H9 (cell line): ENCODE measurements around the gene SLC12A4. TPM values are rescaled to one million over a fixed set of nuclear protein-coding genes. Genes with fewer than 3 reads are reported as not detected.

ENCODE experiments used
- DNase-seq: peaks from one replicate; pipeline ENCODE4 v3.0.0-alpha.2; 2017
- H2AFZ ChIP-seq: one replicate; pipeline ENCODE4 v1.6.1; 2013; ENCODE audit warnings: mild to moderate bottlenecking, low read length, control low read depth, moderate library complexity
- H2AK5ac ChIP-seq: 2 replicates; pipeline ENCODE4 v1.6.1; 2013; ENCODE audit warnings: low read length, control low read depth, mixed read lengths; ENCODE audit not compliant: insufficient read length
- H2BK120ac ChIP-seq: one replicate; pipeline ENCODE4 v1.6.1; 2013; ENCODE audit warnings: low read depth, mild to moderate bottlenecking, low read length, control low read depth, inconsistent platforms; ENCODE audit not compliant: poor library complexity, severe bottlenecking
- H2BK12ac ChIP-seq: 2 replicates; pipeline ENCODE4 v1.6.1; 2013; ENCODE audit warnings: low read length, control low read depth, mixed read lengths, low read depth; ENCODE audit not compliant: insufficient read length
- H2BK15ac ChIP-seq: 2 replicates; pipeline ENCODE4 v1.6.1; 2013; ENCODE audit warnings: low read depth, low read length, control low read depth
- H2BK20ac ChIP-seq: one replicate; pipeline ENCODE4 v1.6.1; 2013; ENCODE audit warnings: low read depth, mild to moderate bottlenecking, low read length, control low read depth, inconsistent platforms; ENCODE audit not compliant: poor library complexity, severe bottlenecking
- H2BK5ac ChIP-seq: 2 replicates; pipeline ENCODE4 v1.6.1; 2013; ENCODE audit warnings: low read length, control low read depth, mixed read lengths; ENCODE audit not compliant: insufficient read length
- H3K14ac ChIP-seq: 2 replicates; pipeline ENCODE4 v1.6.1; 2013; ENCODE audit warnings: low read length, control low read depth; ENCODE audit not compliant: insufficient read depth
- H3K18ac ChIP-seq: 2 replicates; pipeline ENCODE4 v1.6.1; 2013; ENCODE audit warnings: low read depth, mild to moderate bottlenecking, mixed read lengths, low read length, control low read depth; ENCODE audit not compliant: insufficient read length
- H3K23ac ChIP-seq: 2 replicates; pipeline ENCODE4 v1.6.1; 2013; ENCODE audit warnings: low read length, control low read depth, mixed read lengths, low read depth; ENCODE audit not compliant: insufficient read length
- H3K23me2 ChIP-seq: 2 replicates; pipeline ENCODE4 v1.6.1; 2013; ENCODE audit warnings: low read depth, mild to moderate bottlenecking, mixed read lengths, low read length, control low read depth; ENCODE audit not compliant: insufficient read length, poor library complexity, severe bottlenecking
- H3K27ac ChIP-seq: 2 replicates; pipeline ENCODE4 v1.5.1; 2013; ENCODE audit warnings: low read length, control low read depth, mixed read lengths, low read depth; ENCODE audit not compliant: insufficient read length
- H3K27me3 ChIP-seq: 2 replicates; pipeline ENCODE4 v1.6.1; 2013; ENCODE audit warnings: low read length, control low read depth, inconsistent platforms; ENCODE audit not compliant: insufficient read depth
- H3K4ac ChIP-seq: 2 replicates; pipeline ENCODE4 v1.6.1; 2013; ENCODE audit warnings: low read depth, mild to moderate bottlenecking, control low read depth, inconsistent platforms, low read length, moderate library complexity
- H3K4me1 ChIP-seq: 2 replicates; pipeline ENCODE4 v1.6.1; 2013; ENCODE audit warnings: low read length, control low read depth, inconsistent platforms; ENCODE audit not compliant: insufficient read depth
- H3K4me2 ChIP-seq: 2 replicates; pipeline ENCODE4 v1.6.1; 2013; ENCODE audit warnings: low read length, control low read depth, mixed read lengths; ENCODE audit not compliant: insufficient read length, insufficient read depth
- H3K56ac ChIP-seq: 2 replicates; pipeline ENCODE4 v1.6.1; 2013; ENCODE audit warnings: low read depth, mild to moderate bottlenecking, mixed read lengths, low read length, control low read depth; ENCODE audit not compliant: insufficient read length
- H3K79me1 ChIP-seq: 2 replicates; pipeline ENCODE4 v1.6.1; 2013; ENCODE audit warnings: low read depth, mild to moderate bottlenecking, moderate library complexity, low read length, control low read depth, inconsistent platforms; ENCODE audit not compliant: insufficient read depth, poor library complexity, severe bottlenecking
- H3K79me2 ChIP-seq: 2 replicates; pipeline ENCODE4 v1.6.1; 2013; ENCODE audit warnings: low read length, control low read depth, inconsistent platforms; ENCODE audit not compliant: insufficient read depth
- H3K9ac ChIP-seq: 2 replicates; pipeline ENCODE4 v1.6.1; 2013; ENCODE audit warnings: low read length, control low read depth, mixed read lengths; ENCODE audit not compliant: insufficient read length; ENCODE audit errors: extremely low read depth
- H3K9me3 ChIP-seq: one replicate; pipeline ENCODE4 v1.6.1; 2013; ENCODE audit warnings: low read depth, low read length, inconsistent platforms; ENCODE audit not compliant: control insufficient read depth
- H3T11ph ChIP-seq: one replicate; pipeline ENCODE4 v1.6.1; 2013; ENCODE audit warnings: mild to moderate bottlenecking, low read length, control low read depth, inconsistent platforms
- H4K20me1 ChIP-seq: one replicate; pipeline ENCODE4 v1.6.1; 2013; ENCODE audit not compliant: control insufficient read depth, insufficient read length, insufficient read depth
- H4K5ac ChIP-seq: 2 replicates; pipeline ENCODE4 v1.6.1; 2013; ENCODE audit warnings: low read depth, mild to moderate bottlenecking, mixed read lengths, low read length, control low read depth; ENCODE audit not compliant: insufficient read length
- H4K8ac ChIP-seq: replicated peaks from 2 replicates; pipeline ENCODE4 v1.6.1; 2013; ENCODE audit warnings: low read length, control low read depth, mixed read lengths, low read depth; ENCODE audit not compliant: insufficient read length
- H4K91ac ChIP-seq: 2 replicates; pipeline ENCODE4 v1.6.1; 2013; ENCODE audit warnings: low read depth, mild to moderate bottlenecking, moderate library complexity, mixed read lengths, low read length, control low read depth; ENCODE audit not compliant: insufficient read length
- H3K27ac Mint-ChIP-seq, 3 experiments: 2 replicates in 2 of 3; 3 replicates in 1 of 3; pipeline ENCODE4 v1.8.0; 2020 to 2021; ENCODE audit warnings: mixed read lengths in 3 of 3, mild to moderate bottlenecking in 1 of 3, moderate library complexity in 1 of 3
- H3K27me3 Mint-ChIP-seq: 2 replicates; pipeline ENCODE4 v1.8.0; 2021; ENCODE audit warnings: low read depth, mild to moderate bottlenecking, moderate library complexity, mixed read lengths
- H3K36me3 Mint-ChIP-seq, 3 experiments: 2 replicates in 2 of 3; 3 replicates in 1 of 3; pipeline ENCODE4 v1.8.0; 2020 to 2021; ENCODE audit warnings: low read depth in 3 of 3, mixed read lengths in 3 of 3; ENCODE audit not compliant: insufficient read depth in 1 of 3
- H3K4me1 Mint-ChIP-seq, 2 experiments: 2 replicates each; pipeline ENCODE4 v1.8.0; 2020; ENCODE audit warnings: mixed read lengths in 2 of 2
- H3K4me3 Mint-ChIP-seq, 2 experiments: 2 replicates in 1 of 2; 3 replicates in 1 of 2; pipeline ENCODE4 v1.8.0; 2020 to 2021; ENCODE audit warnings: mild to moderate bottlenecking in 2 of 2, mixed read lengths in 2 of 2, moderate library complexity in 1 of 2
- H3K9me3 Mint-ChIP-seq, 2 experiments: 2 replicates in 1 of 2; 3 replicates in 1 of 2; pipeline ENCODE4 v1.8.0; 2020; ENCODE audit warnings: mild to moderate bottlenecking in 2 of 2, mixed read lengths in 2 of 2, moderate library complexity in 1 of 2
- CTCF ChIP-seq: fragments of 200-600 bp; sonication (generic); conservative IDR thresholded peaks from 3 replicates; pipeline ENCODE4 v1.8.0; 2021; ENCODE audit warnings: antibody characterized with exemption, mild to moderate bottlenecking
- WGBS: extraction: QIAGEN DNeasy Blood & Tissue Kit; methylation state at CpG from one replicate; pipeline ENCODE4 v1.1.7; 2013; ENCODE audit warnings: missing lambda C conversion rate, low lambda C conversion rate, mixed read lengths; ENCODE audit not compliant: insufficient read length; ENCODE audit errors: extremely low coverage; 5-methylcytosine and 5-hydroxymethylcytosine counted together
- total RNA-seq: library from RNA; stranded (reverse); gene quantifications from 2 replicates; pipeline ENCODE4 v1.2.1, GENCODE V29; 2021

The SLC12A4 gene
- total RNA-seq, 1 experiment from 2014 or later: 46.7 TPM

DNA sequence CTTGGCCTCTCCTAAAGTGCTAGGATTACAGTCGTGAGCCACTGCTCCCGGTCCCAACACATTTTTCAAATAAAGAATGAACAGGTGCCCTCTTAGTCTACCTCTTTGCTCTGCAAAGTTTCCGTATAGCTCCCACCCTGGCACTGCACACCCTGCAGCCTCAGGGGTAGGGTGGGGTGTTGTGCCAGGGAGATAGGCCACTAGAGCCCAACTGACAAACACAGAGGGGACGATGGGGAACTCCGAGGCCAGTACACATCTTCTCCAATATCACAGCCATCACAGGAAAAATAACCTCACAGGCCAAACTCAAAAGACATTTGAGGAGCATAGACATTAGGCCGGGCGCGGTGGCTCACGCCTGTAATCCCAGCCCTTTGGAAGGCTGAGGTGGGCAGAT lies 2.7 kb upstream of the SLC12A4 start:
- no peaks in the 10 kb centered on the region for H4K20me1 ChIP-seq
- no peak overlapping the region for H3K23ac ChIP-seq
- no peak overlapping the region for H2BK120ac ChIP-seq
- peaks cover 0 to 2% (median 0%) of the 10 kb centered on the region in 3 experiments; a peak in 2 of 7 replicates for H3K36me3 Mint-ChIP-seq
- H2BK5ac ChIP-seq: no peak overlapping the region
- H3K4ac ChIP-seq: no peak overlapping the region
- peaks cover 3% of the 10 kb centered on the region for H3K23me2 ChIP-seq
- H3K79me2 ChIP-seq: no peaks in the 10 kb centered on the region
- no peak overlapping the region for H4K91ac ChIP-seq
- no peak overlapping the region for H2BK12ac ChIP-seq
- H3K4me3 Mint-ChIP-seq: no peak overlapping the region
- no peak overlapping the region for H4K8ac ChIP-seq
- H3K4me2 ChIP-seq: no peak overlapping the region
- no peak overlapping the region for H4K5ac ChIP-seq
- no peak overlapping the region for H2AFZ ChIP-seq
- WGBS: no CpG with 5 or more reads among the region's 9 CpGs
- no peaks in the 10 kb centered on the region for H3K27me3 ChIP-seq
- H3K79me1 ChIP-seq: no peaks in the 10 kb centered on the region
- no peak overlapping the region for H2BK15ac ChIP-seq
- DNase-seq: no peak
- no peak overlapping the region for H3K18ac ChIP-seq
- no peak overlapping the region for H2AK5ac ChIP-seq
- H3K14ac ChIP-seq: no peak overlapping the region
- peaks cover 22 to 25% of the 10 kb centered on the region in 2 experiments for H3K4me1 Mint-ChIP-seq
- no peak overlapping the region for H3K56ac ChIP-seq
- H3K4me1 ChIP-seq: peaks cover 5% of the 10 kb centered on the region; the same call in 1 of the 2 replicates
- H3K9me3 ChIP-seq: no peaks in the 10 kb centered on the region
- H3K27ac ChIP-seq: no peak overlapping the region
- TF ChIP-seq CTCF: no peak
- no peak overlapping the region for H3K9ac ChIP-seq
- H2BK20ac ChIP-seq: no peak overlapping the region
- H3T11ph ChIP-seq: no peak overlapping the region
- no peak overlapping the region; a peak in 1 of 7 replicates for H3K27ac Mint-ChIP-seq
- H3K9me3 Mint-ChIP-seq: no peaks in the 10 kb centered on the region; a peak in 1 of 5 replicates
- H3K27me3 Mint-ChIP-seq: peaks cover 7% of the 10 kb centered on the region
